Psoas muscle (tissue), 8 donors: Measurements from ENCODE around the gene PTPRM. TPM values are rescaled to one million over a fixed set of nuclear protein-coding genes. Genes with fewer than 3 reads are reported as not detected.

Experiments
- ATAC-seq, 4 donors: fragments of 200-7000 bp; cut with Tn5 transposase; one replicate each; pipeline ENCODE4 v1.9.1; 2020; ENCODE audit warnings: moderate library complexity in 3 of 4, mild to moderate bottlenecking in 2 of 4
- DNase-seq, 2 donors: peaks; one replicate each; pipeline ENCODE4 v3.0.0-alpha.2; 2020
- H3K27ac ChIP-seq: fragments of 200-600 bp; one replicate; pipeline ENCODE4 v1.8.0; 2022
- H3K27me3 ChIP-seq, 3 donors: fragments of 200-600 bp in 1 of 3; one replicate each; pipeline versions ENCODE4 v1.6.1 to v1.8.0; 2013 to 2022; ENCODE audit warnings: low read length in 2 of 3, mild to moderate bottlenecking in 2 of 3, moderate library complexity in 1 of 3; ENCODE audit not compliant: insufficient read depth in 3 of 3
- H3K36me3 ChIP-seq, 2 donors: fragments of 200-600 bp in 1 of 2; one replicate each; pipeline versions ENCODE4 v1.6.1 to v1.8.0; 2013 to 2022; ENCODE audit warnings: low read depth in 1 of 2, mild to moderate bottlenecking in 1 of 2, moderate library complexity in 1 of 2; ENCODE audit not compliant: insufficient read depth in 1 of 2
- H3K4me1 ChIP-seq: fragments of 200-600 bp; one replicate; pipeline ENCODE4 v1.8.0; 2022
- H3K4me3 ChIP-seq: fragments of 200-600 bp; one replicate; pipeline ENCODE4 v1.8.0; 2022; ENCODE audit warnings: mild to moderate bottlenecking
- H3K9me3 ChIP-seq: fragments of 200-600 bp; one replicate; pipeline ENCODE4 v1.8.0; 2022
- WGBS, 3 donors: extraction: QIAGEN DNeasy Blood & Tissue Kit; methylation state at CpG; one replicate each; pipeline versions ENCODE4 v1.1.6 to v1.1.7; 2013; 5-methylcytosine and 5-hydroxymethylcytosine counted together
- intact Hi-C, 2 donors: fragments of 100-400 bp; cut with DNase I; formaldehyde crosslinking; loops; one replicate each; pipeline versions ENCODE4 v1.11.0 to v1.14.2; 2022
- polyA plus RNA-seq, 3 donors: library from polyadenylated mRNA; stranded (reverse); fragments of 200-250 nt; gene quantifications; one replicate each; pipeline ENCODE4 v1.2.3, GENCODE V29; 2013
- total RNA-seq, 4 donors: library from RNA; stranded (reverse); fragmentation: NEBNext Ultra II Directional in 2 of 4; extraction: Animal tissue kit (Norgen Biotek cat#: 25700) in 2 of 4; gene quantifications; one replicate each; pipeline versions ENCODE4 v1.2.1 to v1.2.4, GENCODE V29; 2021 to 2023
- TF ChIP-seq, protein P1 (sequence below): fragments of 200-600 bp; IDR thresholded peaks from one replicate; pipeline ENCODE4 v1.8.0; 2022; ENCODE audit warnings: antibody characterized with exemption
- donor health status: healthy with polysubstance abuse.
- donor health status: DM: no; HTN: no; CAD: no; lungs with moderate emphysema.
- donor health status: Bipolar disorder and iron deficiency.
- donor health status: healthy.
- donor health status: DM: yes; HTN: yes; CAD: no.
- donor health status: DM: no; HTN: no; CAD: no.
- donor health status: DM: no; HTN: no; CAD: no.
- donor health status: DM: yes; HTN: yes; CAD: no.

The PTPRM gene
- total and polyA plus RNA-seq, 7 donors: 27.4 to 78.9 (median 39.0) TPM

GRCh38 chr18:7844418-7844817 lies 277.3 kb downstream of the PTPRM start:
- 83 to 90% (median 90%) methylated on average over 2 of the region's 2 CpGs for WGBS, 3 donors
- Histone ChIP-seq H3K36me3 (no peaks in the 10 kb centered on the region), H3K27ac (no peak overlapping the region), H3K4me1 (peaks cover 18% of the 10 kb centered on the region), H3K27me3 (no peaks in the 10 kb centered on the region), H3K4me3 (no peak overlapping the region), H3K9me3 (peaks cover 11% of the 10 kb centered on the region)
- intact Hi-C loops: no loop called here
- ATAC-seq: no peak
- TF ChIP-seq, protein P1, sequence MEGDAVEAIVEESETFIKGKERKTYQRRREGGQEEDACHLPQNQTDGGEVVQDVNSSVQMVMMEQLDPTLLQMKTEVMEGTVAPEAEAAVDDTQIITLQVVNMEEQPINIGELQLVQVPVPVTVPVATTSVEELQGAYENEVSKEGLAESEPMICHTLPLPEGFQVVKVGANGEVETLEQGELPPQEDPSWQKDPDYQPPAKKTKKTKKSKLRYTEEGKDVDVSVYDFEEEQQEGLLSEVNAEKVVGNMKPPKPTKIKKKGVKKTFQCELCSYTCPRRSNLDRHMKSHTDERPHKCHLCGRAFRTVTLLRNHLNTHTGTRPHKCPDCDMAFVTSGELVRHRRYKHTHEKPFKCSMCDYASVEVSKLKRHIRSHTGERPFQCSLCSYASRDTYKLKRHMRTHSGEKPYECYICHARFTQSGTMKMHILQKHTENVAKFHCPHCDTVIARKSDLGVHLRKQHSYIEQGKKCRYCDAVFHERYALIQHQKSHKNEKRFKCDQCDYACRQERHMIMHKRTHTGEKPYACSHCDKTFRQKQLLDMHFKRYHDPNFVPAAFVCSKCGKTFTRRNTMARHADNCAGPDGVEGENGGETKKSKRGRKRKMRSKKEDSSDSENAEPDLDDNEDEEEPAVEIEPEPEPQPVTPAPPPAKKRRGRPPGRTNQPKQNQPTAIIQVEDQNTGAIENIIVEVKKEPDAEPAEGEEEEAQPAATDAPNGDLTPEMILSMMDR: no peak
- DNase-seq: no peak

DNA sequence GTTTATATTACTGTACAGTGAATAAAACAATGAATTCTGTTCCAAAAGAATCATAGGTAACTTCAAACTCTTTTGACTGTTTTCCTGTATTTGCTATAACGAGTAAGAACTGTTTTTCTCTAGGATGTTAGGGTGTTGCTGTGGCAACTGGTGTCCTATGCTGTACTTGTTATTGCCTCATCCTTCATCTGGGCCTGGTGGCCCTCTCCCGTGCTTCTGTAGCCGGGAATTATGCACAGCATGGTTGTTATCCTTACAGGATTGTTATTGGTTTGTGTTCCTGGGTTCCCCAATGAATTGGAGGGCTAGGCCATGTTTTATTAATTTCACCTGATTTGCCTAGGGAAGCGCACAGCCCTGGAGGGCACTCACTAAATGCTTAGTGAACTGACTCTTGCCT lies 279.2 kb downstream of the PTPRM start:
- H3K27me3 ChIP-seq: no peaks in the 10 kb centered on the region
- peaks cover 7% of the 10 kb centered on the region for H3K4me1 ChIP-seq
- ATAC-seq (no peak), DNase-seq (no peak)
- peaks cover 19% of the 10 kb centered on the region for H3K9me3 ChIP-seq
- H3K36me3 ChIP-seq: no peaks in the 10 kb centered on the region
- no peak overlapping the region for H3K4me3 ChIP-seq
- no peak overlapping the region for H3K27ac ChIP-seq
- TF ChIP-seq, protein P1: no peak
- 80 to 87% (median 84%) methylated on average over 4 of the region's 4 CpGs for WGBS, 3 donors
- intact Hi-C loops: no loop called here

GRCh38 chr18:7847357-7848053 lies 280.4 kb downstream of the PTPRM start:
- WGBS, 3 donors: 73 to 79% (median 75%) methylated on average over 4 of the region's 4 CpGs
- DNase-seq (no peak), ATAC-seq (no peak)
- intact Hi-C loops: no loop called here
- Histone ChIP-seq H3K27ac (no peak overlapping the region), H3K4me3 (no peak overlapping the region), H3K9me3 (peaks cover 20% of the 10 kb centered on the region), H3K36me3 (no peaks in the 10 kb centered on the region), H3K27me3 (no peaks in the 10 kb centered on the region), H3K4me1 (no peaks in the 10 kb centered on the region)
- TF ChIP-seq, protein P1: no peak

DNA sequence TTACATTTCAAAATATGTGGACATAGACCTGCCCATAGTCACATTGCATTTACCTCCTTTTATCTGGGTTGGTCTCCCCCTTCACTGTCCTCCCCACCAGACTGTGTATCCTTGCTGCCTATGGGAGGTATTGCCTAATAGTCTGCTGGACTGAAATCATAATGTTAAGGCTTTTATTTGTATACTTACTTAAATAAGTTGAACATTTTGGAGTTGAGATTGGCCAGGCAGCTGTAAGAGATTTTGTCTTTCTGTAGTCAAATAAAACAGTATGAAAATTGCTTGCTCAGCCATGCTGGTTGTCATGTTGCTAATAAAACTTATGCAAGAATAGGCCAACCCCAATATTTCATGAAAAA lies 280.9 kb downstream of the PTPRM start:
- Histone ChIP-seq H3K27ac (no peak overlapping the region), H3K9me3 (peaks cover 20% of the 10 kb centered on the region), H3K4me1 (no peaks in the 10 kb centered on the region), H3K27me3 (no peaks in the 10 kb centered on the region), H3K4me3 (no peak overlapping the region), H3K36me3 (no peaks in the 10 kb centered on the region)
- intact Hi-C loops: no loop called here
- DNase-seq (no peak), ATAC-seq (no peak)
- TF ChIP-seq, protein P1: no peak

- peaks cover 18% of the 10 kb centered on the region for H3K4me1 ChIP-seq
- H3K27ac ChIP-seq: no peak overlapping the region
- DNase-seq: no peak
- ATAC-seq: no peak
- H3K9me3 ChIP-seq: peaks cover 9% of the 10 kb centered on the region
- no peak overlapping the region for H3K4me3 ChIP-seq
- TF ChIP-seq, protein P1: no peak
- H3K36me3 ChIP-seq: no peaks in the 10 kb centered on the region
- intact Hi-C loops: no loop called here
- no peaks in the 10 kb centered on the region for H3K27me3 ChIP-seq
These were observed 283.3 kb downstream of the PTPRM start for GRCh38 chr18:7850446-7850845.
